ENCODE measurements around the gene KDM6A.

DNA sequence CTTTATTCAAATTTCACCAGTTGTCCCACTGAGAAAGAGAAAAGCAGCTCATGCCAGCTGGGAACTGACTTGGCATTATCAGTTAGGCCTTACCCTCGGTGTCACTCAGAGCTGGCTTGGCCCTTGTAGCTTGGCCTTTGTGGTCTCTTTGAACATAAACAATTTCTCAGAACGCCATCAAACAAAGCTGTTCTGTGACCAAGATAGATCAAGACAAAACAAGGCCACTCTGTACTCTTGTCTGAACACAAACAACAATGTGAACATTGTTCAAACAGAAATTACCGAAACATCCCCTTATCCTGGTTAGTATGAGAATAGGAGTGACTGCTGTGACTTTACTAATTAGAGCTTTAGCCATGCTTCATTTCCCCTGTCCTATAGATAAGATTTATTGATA, 270.5 kb downstream of the KDM6A start:
- TF ChIP-seq, protein P1, sequence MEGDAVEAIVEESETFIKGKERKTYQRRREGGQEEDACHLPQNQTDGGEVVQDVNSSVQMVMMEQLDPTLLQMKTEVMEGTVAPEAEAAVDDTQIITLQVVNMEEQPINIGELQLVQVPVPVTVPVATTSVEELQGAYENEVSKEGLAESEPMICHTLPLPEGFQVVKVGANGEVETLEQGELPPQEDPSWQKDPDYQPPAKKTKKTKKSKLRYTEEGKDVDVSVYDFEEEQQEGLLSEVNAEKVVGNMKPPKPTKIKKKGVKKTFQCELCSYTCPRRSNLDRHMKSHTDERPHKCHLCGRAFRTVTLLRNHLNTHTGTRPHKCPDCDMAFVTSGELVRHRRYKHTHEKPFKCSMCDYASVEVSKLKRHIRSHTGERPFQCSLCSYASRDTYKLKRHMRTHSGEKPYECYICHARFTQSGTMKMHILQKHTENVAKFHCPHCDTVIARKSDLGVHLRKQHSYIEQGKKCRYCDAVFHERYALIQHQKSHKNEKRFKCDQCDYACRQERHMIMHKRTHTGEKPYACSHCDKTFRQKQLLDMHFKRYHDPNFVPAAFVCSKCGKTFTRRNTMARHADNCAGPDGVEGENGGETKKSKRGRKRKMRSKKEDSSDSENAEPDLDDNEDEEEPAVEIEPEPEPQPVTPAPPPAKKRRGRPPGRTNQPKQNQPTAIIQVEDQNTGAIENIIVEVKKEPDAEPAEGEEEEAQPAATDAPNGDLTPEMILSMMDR (IDR thresholded peaks at IDR 0.05), result no peak
- no peak for TF ChIP-seq EZH2 (IDR thresholded peaks at IDR 0.05; ENCODE audit: borderline replicate concordance, insufficient read depth, low read depth, low read length, poor library complexity, severe bottlenecking)

All from B cell (primary cell).